Fibroblast of mammary gland (primary cell): ENCODE measurements around the gene ITGA3.

Experiments
- DNase-seq: peaks from one replicate; pipeline ENCODE4 v3.0.0-alpha.2; 2010; ENCODE audit warnings: low read depth
- H3K4me3 ChIP-seq: 2 replicates; pipeline ENCODE4 v1.5.1; 2011; ENCODE audit warnings: low read depth, mild to moderate bottlenecking, low read length, moderate library complexity; ENCODE audit not compliant: control insufficient read depth
- CTCF ChIP-seq: conservative IDR thresholded peaks from 2 replicates; pipeline ENCODE4 v1.5.1; 2011; ENCODE audit warnings: low read depth, low read length, inconsistent platforms; ENCODE audit not compliant: control insufficient read depth, insufficient read depth

Gene ITGA3

GRCh38 chr17:50074227-50074626 is 18.3 kb downstream of the ITGA3 start:
- no peak overlapping the region for H3K4me3 ChIP-seq
- TF ChIP-seq CTCF = no peak
- no peak for DNase-seq

GRCh38 chr17:50075446-50076032 is 19.6 kb downstream of the ITGA3 start:
- TF ChIP-seq CTCF = no peak
- DNase-seq = no peak
- H3K4me3 ChIP-seq = no peak overlapping the region

DNA sequence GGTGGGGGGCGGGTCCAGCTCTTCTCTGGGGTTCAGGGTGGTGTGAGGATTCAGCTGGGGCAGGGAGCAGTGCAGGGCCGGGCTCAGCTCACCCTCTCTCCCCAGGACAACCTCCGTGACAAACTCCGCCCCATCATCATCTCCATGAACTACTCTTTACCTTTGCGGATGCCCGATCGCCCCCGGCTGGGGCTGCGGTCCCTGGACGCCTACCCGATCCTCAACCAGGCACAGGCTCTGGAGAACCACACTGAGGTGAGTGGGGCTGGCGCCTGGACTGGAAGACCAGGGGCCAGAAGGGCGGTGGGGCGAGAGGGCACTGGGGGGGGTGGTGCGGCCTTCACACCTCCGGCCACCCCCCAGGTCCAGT is 20.3 kb downstream of the ITGA3 start:
- H3K4me3 ChIP-seq = no peak overlapping the region
- no peak for TF ChIP-seq CTCF
- DNase-seq = no peak

GRCh38 chr17:50076591-50077235 is 20.8 kb downstream of the ITGA3 start:
- no peak overlapping the region for H3K4me3 ChIP-seq
- TF ChIP-seq CTCF = no peak
- no peak for DNase-seq

- no peak for DNase-seq
- H3K4me3 ChIP-seq = no peak overlapping the region
- no peak for TF ChIP-seq CTCF
Measured at GRCh38 chr17:50078430-50078829, 22.5 kb downstream of the ITGA3 start.

GRCh38 chr17:50079334-50080095 is 23.6 kb downstream of the ITGA3 start:
- peak; percentile 47 for DNase-seq
- H3K4me3 ChIP-seq = no peak overlapping the region
- peak; percentile 78 for TF ChIP-seq CTCF

- H3K4me3 ChIP-seq = no peak overlapping the region
- no peak for DNase-seq
- TF ChIP-seq CTCF = no peak
Measured at GRCh38 chr17:50080096-50080480, 24.2 kb downstream of the ITGA3 start.
